Measurements from ENCODE around the gene UCP2. TPM values are rescaled to one million over a fixed set of nuclear protein-coding genes. Genes with fewer than 3 reads are reported as not detected.

Gene UCP2
- total RNA-seq, 1 donor from 2014 or later: 69.2 TPM

DNA sequence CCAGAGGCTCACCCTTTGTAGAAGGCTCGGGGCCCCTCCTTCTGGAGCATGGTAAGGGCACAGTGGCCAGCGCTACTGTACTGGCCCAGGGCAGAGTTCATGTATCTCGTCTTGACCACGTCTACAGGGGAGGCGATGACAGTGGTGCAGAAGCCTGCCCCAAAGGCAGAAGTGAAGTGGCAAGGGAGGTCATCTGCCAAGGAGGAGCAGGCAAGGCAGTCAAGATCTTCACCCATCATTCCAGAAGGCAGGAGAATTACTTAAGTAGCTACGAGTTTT lies 7.2 kb downstream of the UCP2 start:
- Histone ChIP-seq H3K4me3 (no peak overlapping the region), H3F3A (ENCODE audit: low read depth) (peaks cover 25% of the 10 kb centered on the region), H2AFZ (replicated peaks) (no peak overlapping the region), H4K20me1 (ENCODE audit: low read depth) (peaks cover 17% of the 10 kb centered on the region), H3K9ac (no peak overlapping the region), H3K27me3 (no peaks in the 10 kb centered on the region), H3K36me3 (peaks cover 4% of the 10 kb centered on the region), H3K9me3 (ENCODE audit: low read depth) (no peaks in the 10 kb centered on the region), H3K4me1 (peaks cover 8% of the 10 kb centered on the region), H3K79me2 (ENCODE audit: low read depth) (peaks cover 9% of the 10 kb centered on the region), H3K27ac (no peak overlapping the region), H3K4me2 (no peak overlapping the region)
- Mint-ChIP-seq H3K9me3 (no peaks in the 10 kb centered on the region), H3K36me3 (peaks cover 30% of the 10 kb centered on the region), H3K27me3 (ENCODE audit: insufficient read depth, low read depth) (peaks cover 2% of the 10 kb centered on the region), H3K4me1 (peaks cover 4% of the 10 kb centered on the region), H3K4me3 (no peak overlapping the region), H3K27ac (no peak overlapping the region)
- TF ChIP-seq, protein P1, sequence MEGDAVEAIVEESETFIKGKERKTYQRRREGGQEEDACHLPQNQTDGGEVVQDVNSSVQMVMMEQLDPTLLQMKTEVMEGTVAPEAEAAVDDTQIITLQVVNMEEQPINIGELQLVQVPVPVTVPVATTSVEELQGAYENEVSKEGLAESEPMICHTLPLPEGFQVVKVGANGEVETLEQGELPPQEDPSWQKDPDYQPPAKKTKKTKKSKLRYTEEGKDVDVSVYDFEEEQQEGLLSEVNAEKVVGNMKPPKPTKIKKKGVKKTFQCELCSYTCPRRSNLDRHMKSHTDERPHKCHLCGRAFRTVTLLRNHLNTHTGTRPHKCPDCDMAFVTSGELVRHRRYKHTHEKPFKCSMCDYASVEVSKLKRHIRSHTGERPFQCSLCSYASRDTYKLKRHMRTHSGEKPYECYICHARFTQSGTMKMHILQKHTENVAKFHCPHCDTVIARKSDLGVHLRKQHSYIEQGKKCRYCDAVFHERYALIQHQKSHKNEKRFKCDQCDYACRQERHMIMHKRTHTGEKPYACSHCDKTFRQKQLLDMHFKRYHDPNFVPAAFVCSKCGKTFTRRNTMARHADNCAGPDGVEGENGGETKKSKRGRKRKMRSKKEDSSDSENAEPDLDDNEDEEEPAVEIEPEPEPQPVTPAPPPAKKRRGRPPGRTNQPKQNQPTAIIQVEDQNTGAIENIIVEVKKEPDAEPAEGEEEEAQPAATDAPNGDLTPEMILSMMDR (IDR thresholded peaks at IDR 0.05): no peak
- TF ChIP-seq EZH2phosphoT487 (IDR thresholded peaks at IDR 0.05): no peak
- no peak for TF ChIP-seq EZH2 (IDR thresholded peaks at IDR 0.05)
- DNase-seq (ENCODE audit: low spot score): no peak

DNA sequence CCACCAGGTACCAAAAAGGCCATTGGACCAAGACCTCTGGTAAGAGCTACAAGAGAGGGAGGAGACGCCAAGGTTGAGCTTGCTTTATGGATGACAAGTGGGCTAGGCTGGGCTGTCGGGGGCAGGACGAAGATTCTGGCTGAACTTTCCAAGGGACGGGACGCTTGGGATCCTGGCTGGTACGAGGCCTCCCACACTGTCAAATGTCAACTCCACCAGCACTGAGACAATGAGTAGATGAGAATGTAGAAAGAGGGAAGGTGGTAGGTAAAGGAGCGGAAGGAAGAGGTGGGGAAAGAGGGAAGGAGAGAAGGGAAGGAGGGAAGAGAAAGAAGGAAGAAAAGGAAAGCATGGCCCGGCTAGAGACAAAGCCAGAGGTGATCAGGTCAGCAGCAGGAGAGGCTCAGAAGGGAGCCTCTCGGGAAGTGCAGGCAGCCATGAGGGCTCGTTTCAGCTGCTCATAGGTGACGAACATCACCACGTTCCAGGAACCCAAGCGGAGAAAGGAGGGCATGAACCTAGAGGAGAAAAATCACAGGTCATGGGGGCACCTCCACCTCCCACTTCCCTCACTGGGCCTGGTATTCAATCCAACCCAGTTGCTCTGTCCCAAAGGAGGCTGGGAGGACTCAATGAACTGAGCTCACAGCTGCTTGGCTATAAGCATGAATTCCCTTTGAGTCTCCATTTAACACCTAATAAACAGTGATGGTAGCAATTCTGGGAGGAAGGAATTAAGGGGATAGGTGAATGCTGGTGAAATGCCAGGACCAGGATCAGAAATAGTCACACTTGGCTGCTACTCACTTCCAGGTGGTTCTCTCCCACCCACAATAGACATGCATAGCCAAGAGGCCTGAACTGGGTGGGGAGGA lies 7.8 kb downstream of the UCP2 start:
- TF ChIP-seq EZH2phosphoT487 (IDR thresholded peaks at IDR 0.05): no peak
- no peak for TF ChIP-seq EZH2 (IDR thresholded peaks at IDR 0.05)
- TF ChIP-seq, protein P1 (IDR thresholded peaks at IDR 0.05): no peak
- Histone ChIP-seq H3K79me2 (ENCODE audit: low read depth) (peaks cover 5% of the 10 kb centered on the region), H3K27me3 (no peaks in the 10 kb centered on the region), H3K9ac (no peak overlapping the region), H4K20me1 (ENCODE audit: low read depth) (peaks cover 13% of the 10 kb centered on the region), H3K4me1 (peaks cover 3% of the 10 kb centered on the region), H2AFZ (replicated peaks) (no peak overlapping the region), H3F3A (ENCODE audit: low read depth) (peaks cover 26% of the 10 kb centered on the region), H3K9me3 (ENCODE audit: low read depth) (no peaks in the 10 kb centered on the region), H3K36me3 (peaks cover 4% of the 10 kb centered on the region), H3K4me3 (no peak overlapping the region), H3K27ac (no peak overlapping the region), H3K4me2 (no peak overlapping the region)
- H3K9me3 Mint-ChIP-seq: no peaks in the 10 kb centered on the region
- no peak overlapping the region for H3K4me3 Mint-ChIP-seq
- peaks cover 4% of the 10 kb centered on the region for H3K27me3 Mint-ChIP-seq (ENCODE audit: insufficient read depth, low read depth)
- no peaks in the 10 kb centered on the region for H3K4me1 Mint-ChIP-seq
- no peak for DNase-seq (ENCODE audit: low spot score)
- peaks cover 25% of the 10 kb centered on the region for H3K36me3 Mint-ChIP-seq
- no peak overlapping the region for H3K27ac Mint-ChIP-seq

DNA sequence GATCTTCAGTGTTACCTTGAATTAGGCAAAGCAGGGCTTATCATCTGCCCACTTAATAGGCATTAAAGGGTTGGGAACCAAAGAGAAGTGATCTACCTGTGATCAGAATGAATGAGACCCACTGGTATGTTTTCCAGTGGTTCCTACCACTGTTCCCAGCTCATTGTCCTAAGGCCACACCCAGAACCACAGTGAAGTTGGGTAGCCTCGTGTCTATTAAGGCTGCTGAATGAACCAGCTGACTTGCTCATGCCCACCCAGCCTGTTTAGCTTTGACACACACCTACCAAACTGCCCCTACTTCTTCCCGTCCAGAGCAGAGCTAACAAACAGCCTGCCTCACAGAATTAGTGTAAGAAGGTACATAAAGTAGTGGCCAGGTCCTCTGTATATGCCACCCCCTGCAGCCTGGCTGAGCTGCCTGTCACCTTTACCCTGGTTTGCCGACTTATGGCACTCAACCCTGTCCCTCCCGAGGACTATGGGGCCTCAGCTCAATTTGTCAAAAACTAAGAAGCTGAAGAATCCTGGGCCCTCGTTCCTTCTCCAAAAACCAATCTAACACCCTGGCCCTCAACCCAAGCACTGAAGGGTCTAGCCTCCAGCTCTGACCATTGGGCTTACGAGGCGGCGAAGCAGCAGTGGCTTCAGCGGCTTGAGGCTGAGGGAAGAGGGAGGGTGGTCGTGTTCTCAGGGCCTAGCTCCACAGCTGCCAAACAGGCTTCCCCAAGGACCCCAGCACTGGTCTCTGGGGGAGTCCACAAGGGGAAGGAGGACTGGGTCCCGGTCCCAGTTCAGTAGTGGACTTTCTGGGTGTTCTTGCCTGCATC lies 9.8 kb downstream of the UCP2 start:
- Histone ChIP-seq H2AFZ (replicated peaks) (no peak overlapping the region), H3K4me3 (no peak overlapping the region), H3K27ac (peak overlapping the region; percentile 29), H3F3A (ENCODE audit: low read depth) (peaks cover 26% of the 10 kb centered on the region), H3K4me1 (no peaks in the 10 kb centered on the region), H3K27me3 (no peaks in the 10 kb centered on the region), H3K9me3 (ENCODE audit: low read depth) (no peaks in the 10 kb centered on the region), H3K4me2 (no peak overlapping the region), H3K36me3 (peaks cover 4% of the 10 kb centered on the region), H3K9ac (no peak overlapping the region), H4K20me1 (ENCODE audit: low read depth) (peaks cover 8% of the 10 kb centered on the region), H3K79me2 (ENCODE audit: low read depth) (no peaks in the 10 kb centered on the region)
- H3K9me3 Mint-ChIP-seq: no peaks in the 10 kb centered on the region
- no peak for TF ChIP-seq EZH2 (IDR thresholded peaks at IDR 0.05)
- TF ChIP-seq, protein P1 (IDR thresholded peaks at IDR 0.05): no peak
- no peak for TF ChIP-seq EZH2phosphoT487 (IDR thresholded peaks at IDR 0.05)
- no peaks in the 10 kb centered on the region for H3K4me1 Mint-ChIP-seq
- no peak for DNase-seq (ENCODE audit: low spot score)
- H3K27me3 Mint-ChIP-seq (ENCODE audit: insufficient read depth, low read depth): peaks cover 8% of the 10 kb centered on the region
- no peak overlapping the region for H3K4me3 Mint-ChIP-seq
- peaks cover 15% of the 10 kb centered on the region for H3K36me3 Mint-ChIP-seq
- H3K27ac Mint-ChIP-seq: no peak overlapping the region

Measured in neural progenitor cell (in vitro differentiated cells).